ENCODE data around the gene CNIH3.

The CNIH3 gene

DNA sequence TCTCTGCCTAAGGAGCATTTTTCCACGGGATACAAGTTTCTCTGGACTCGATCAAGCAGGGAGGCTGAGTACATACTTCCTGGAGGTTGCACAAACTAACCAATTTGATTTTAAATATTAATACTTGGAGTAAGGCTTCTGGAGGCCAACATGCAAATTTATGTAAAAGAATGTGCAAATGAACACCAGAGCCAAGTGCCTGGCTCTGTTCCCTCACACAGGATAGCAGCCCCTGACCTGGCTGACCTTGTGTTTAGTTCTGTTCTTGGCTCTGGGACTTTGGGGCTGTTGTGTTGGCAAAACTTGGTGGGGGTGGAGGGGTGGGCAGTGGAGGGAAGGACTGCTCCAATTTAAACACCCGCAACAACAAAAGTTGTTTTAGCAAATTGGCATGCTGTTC is 34.2 kb downstream of the CNIH3 start:
- peaks cover 0 to 7% of the 10 kb centered on the region in 2 donors for H3K4me1 ChIP-seq (ENCODE audit: control insufficient read depth in 1 of 2, insufficient read depth in 2 of 2, low read length in 2 of 2)
- H3K27ac ChIP-seq (ENCODE audit: low read length) = no peak overlapping the region
- H3K4me3 ChIP-seq (ENCODE audit: low read depth in 1 of 2, low read length in 2 of 2) = no peak overlapping the region
- H3K27me3 ChIP-seq (ENCODE audit: low read depth, low read length) = no peaks in the 10 kb centered on the region
- no peaks in the 10 kb centered on the region for H3K9me3 ChIP-seq (ENCODE audit: control insufficient read depth in 1 of 2, low read length in 2 of 2)
- no peaks in the 10 kb centered on the region for H3K36me3 ChIP-seq (ENCODE audit: control insufficient read depth in 1 of 2, insufficient read depth in 2 of 2, low read length in 2 of 2)

DNA sequence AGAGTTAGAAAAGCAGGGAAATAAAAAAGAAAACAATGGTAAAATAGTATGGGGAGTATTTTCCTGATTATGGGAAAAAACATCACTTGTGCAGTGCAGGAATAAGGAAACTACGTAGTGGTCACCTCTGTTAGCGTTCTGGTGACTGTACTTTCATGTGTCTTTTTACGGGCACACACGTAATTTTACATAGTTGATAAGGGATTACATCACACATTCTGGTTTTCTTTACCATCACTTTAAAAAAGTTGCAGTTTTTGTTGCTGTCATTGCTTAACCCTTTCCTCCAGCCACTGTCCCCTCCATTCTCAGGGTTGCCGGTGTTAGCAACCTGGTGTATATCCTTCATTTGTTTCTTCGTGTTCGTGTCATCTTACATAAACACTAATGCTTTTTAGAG is 35.1 kb downstream of the CNIH3 start:
- H3K9me3 ChIP-seq (ENCODE audit: control insufficient read depth in 1 of 2, low read length in 2 of 2) = no peaks in the 10 kb centered on the region
- H3K36me3 ChIP-seq (ENCODE audit: control insufficient read depth in 1 of 2, insufficient read depth in 2 of 2, low read length in 2 of 2) = no peaks in the 10 kb centered on the region
- no peaks in the 10 kb centered on the region for H3K27me3 ChIP-seq (ENCODE audit: low read depth, low read length)
- no peak overlapping the region for H3K4me3 ChIP-seq (ENCODE audit: low read depth in 1 of 2, low read length in 2 of 2)
- no peak overlapping the region for H3K27ac ChIP-seq (ENCODE audit: low read length)
- peaks cover 0 to 7% of the 10 kb centered on the region in 2 donors for H3K4me1 ChIP-seq (ENCODE audit: control insufficient read depth in 1 of 2, insufficient read depth in 2 of 2, low read length in 2 of 2)

DNA sequence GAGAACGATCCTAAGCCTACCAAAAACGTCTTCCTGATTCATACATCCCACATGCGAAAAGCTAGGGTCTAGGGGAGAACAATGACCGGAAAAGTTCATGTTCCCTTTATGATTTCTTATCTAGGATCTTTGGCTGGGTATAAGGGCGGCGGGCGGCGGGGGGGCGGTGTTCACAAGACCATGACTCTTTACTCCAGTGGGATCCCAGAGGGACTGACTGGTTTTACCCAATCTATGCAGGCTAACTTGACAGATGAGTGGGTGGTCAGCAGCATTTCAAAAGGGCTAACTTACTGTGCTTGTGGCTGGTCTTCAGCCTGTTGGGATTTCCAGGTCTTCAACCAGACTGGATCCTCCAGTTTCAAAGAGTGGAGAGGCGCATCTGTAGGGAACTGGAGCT is 40.3 kb downstream of the CNIH3 start:
- no peaks in the 10 kb centered on the region for H3K4me1 ChIP-seq (ENCODE audit: control insufficient read depth in 1 of 2, insufficient read depth in 2 of 2, low read length in 2 of 2)

DNA sequence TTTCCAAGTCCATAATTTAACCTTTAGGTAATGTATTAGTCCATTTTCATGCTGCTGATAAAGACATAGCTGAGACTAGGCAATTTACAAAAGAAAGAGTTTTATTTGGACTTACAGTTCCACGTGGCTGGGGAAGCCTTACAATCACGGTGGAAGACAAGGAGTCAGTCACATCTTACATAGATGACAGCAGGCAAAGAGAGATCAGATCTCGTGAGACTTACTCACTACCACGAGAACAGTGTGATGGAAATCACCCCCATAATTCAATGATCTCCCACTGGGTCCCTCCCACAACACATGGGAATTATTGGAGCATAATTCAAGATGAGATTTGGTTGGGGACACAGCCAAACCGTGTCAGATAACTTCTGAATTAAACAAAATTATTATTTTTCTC is 44.0 kb downstream of the CNIH3 start:
- H3K4me1 ChIP-seq (ENCODE audit: control insufficient read depth in 1 of 2, insufficient read depth in 2 of 2, low read length in 2 of 2) = no peaks in the 10 kb centered on the region
- no peak overlapping the region for H3K4me3 ChIP-seq (ENCODE audit: low read depth in 1 of 2, low read length in 2 of 2)

More for the DNA sequence above, 40.3 kb downstream of the CNIH3 start:
- H3K4me3 ChIP-seq (ENCODE audit: low read depth in 1 of 2, low read length in 2 of 2) = no peak overlapping the region
- H3K27me3 ChIP-seq (ENCODE audit: low read depth, low read length) = no peaks in the 10 kb centered on the region
- no peak overlapping the region for H3K27ac ChIP-seq (ENCODE audit: low read length)
- H3K36me3 ChIP-seq (ENCODE audit: control insufficient read depth in 1 of 2, insufficient read depth in 2 of 2, low read length in 2 of 2) = no peaks in the 10 kb centered on the region
- H3K9me3 ChIP-seq (ENCODE audit: control insufficient read depth in 1 of 2, low read length in 2 of 2) = no peaks in the 10 kb centered on the region

DNA sequence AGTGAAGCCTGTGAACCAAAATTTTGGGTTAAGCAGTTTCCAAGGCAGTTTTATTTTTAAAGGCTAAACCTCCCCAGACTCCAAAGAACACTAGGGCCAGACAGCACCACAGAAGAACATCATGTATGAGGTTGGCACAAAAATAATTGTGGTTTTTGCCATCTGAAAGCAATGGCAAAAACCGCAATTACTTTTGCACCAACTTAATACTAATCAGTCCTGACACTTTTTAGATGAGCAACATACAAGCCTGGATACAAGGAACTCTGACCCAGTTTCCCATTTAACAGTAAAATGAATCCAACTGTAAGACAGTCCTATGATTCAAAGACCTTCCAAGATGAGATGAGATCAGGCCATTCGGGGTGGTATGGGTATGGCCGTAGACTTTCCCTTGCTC is 46.8 kb downstream of the CNIH3 start:
- no peak overlapping the region for H3K4me3 ChIP-seq (ENCODE audit: low read depth in 1 of 2, low read length in 2 of 2)
- no peaks in the 10 kb centered on the region for H3K36me3 ChIP-seq (ENCODE audit: control insufficient read depth in 1 of 2, insufficient read depth in 2 of 2, low read length in 2 of 2)
- no peak overlapping the region for H3K27ac ChIP-seq (ENCODE audit: low read length)
- H3K4me1 ChIP-seq (ENCODE audit: control insufficient read depth in 1 of 2, insufficient read depth in 2 of 2, low read length in 2 of 2) = no peaks in the 10 kb centered on the region
- no peaks in the 10 kb centered on the region for H3K27me3 ChIP-seq (ENCODE audit: low read depth, low read length)
- H3K9me3 ChIP-seq (ENCODE audit: control insufficient read depth in 1 of 2, low read length in 2 of 2) = no peaks in the 10 kb centered on the region

More for the DNA sequence above, 44.0 kb downstream of the CNIH3 start:
- no peaks in the 10 kb centered on the region for H3K36me3 ChIP-seq (ENCODE audit: control insufficient read depth in 1 of 2, insufficient read depth in 2 of 2, low read length in 2 of 2)
- no peaks in the 10 kb centered on the region for H3K27me3 ChIP-seq (ENCODE audit: low read depth, low read length)
- H3K27ac ChIP-seq (ENCODE audit: low read length) = no peak overlapping the region
- H3K9me3 ChIP-seq (ENCODE audit: control insufficient read depth in 1 of 2, low read length in 2 of 2) = no peaks in the 10 kb centered on the region

DNA sequence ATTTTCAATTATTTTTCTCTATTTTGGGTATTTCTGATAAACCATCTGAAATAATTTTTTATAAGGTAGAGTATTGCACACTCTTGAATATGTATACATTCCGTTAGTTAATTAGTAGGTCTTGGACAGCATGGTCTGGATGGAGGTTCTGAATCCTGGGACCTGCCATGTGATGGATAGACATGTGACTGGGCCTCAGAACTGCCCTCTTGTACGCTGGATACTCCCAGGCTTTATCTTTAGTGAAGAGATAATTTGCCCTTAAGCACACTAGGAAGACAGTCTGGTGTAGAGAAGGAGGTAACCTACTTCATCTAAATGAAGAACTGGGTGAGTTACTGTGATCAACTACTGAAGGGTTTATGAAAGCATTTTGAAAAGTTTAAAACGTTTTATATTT is 48.9 kb downstream of the CNIH3 start:
- Histone ChIP-seq H3K4me1 (ENCODE audit: control insufficient read depth in 1 of 2, insufficient read depth in 2 of 2, low read length in 2 of 2) (no peaks in the 10 kb centered on the region), H3K9me3 (ENCODE audit: control insufficient read depth in 1 of 2, low read length in 2 of 2) (no peaks in the 10 kb centered on the region), H3K27ac (ENCODE audit: low read length) (no peak overlapping the region), H3K36me3 (ENCODE audit: control insufficient read depth in 1 of 2, insufficient read depth in 2 of 2, low read length in 2 of 2) (no peaks in the 10 kb centered on the region), H3K4me3 (ENCODE audit: low read depth in 1 of 2, low read length in 2 of 2) (no peak overlapping the region), H3K27me3 (ENCODE audit: low read depth, low read length) (no peaks in the 10 kb centered on the region)

DNA sequence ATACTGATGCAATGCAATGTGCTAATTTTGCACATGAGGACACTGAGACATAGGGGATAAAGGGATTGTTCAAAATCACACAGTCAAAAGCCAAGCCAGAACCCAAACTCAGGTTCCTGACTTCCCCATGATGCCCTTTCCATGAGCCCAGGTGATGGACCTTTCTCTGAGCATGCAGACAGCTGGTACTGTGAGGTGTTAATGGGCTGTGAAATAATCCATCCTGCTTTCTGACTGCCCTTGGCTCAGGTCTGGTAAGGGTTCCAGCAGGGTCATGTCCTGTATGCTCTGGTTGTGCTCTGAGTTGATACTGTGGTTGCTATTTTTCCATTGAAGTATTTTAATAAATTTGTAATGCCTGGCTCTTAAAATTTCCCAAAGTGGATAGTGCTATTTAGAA is 50.0 kb downstream of the CNIH3 start:
- Histone ChIP-seq H3K27me3 (ENCODE audit: low read depth, low read length) (no peaks in the 10 kb centered on the region), H3K36me3 (ENCODE audit: control insufficient read depth in 1 of 2, insufficient read depth in 2 of 2, low read length in 2 of 2) (no peaks in the 10 kb centered on the region), H3K27ac (ENCODE audit: low read length) (no peak overlapping the region), H3K4me3 (ENCODE audit: low read depth in 1 of 2, low read length in 2 of 2) (no peak overlapping the region), H3K9me3 (ENCODE audit: control insufficient read depth in 1 of 2, low read length in 2 of 2) (no peaks in the 10 kb centered on the region), H3K4me1 (ENCODE audit: control insufficient read depth in 1 of 2, insufficient read depth in 2 of 2, low read length in 2 of 2) (no peaks in the 10 kb centered on the region)

DNA sequence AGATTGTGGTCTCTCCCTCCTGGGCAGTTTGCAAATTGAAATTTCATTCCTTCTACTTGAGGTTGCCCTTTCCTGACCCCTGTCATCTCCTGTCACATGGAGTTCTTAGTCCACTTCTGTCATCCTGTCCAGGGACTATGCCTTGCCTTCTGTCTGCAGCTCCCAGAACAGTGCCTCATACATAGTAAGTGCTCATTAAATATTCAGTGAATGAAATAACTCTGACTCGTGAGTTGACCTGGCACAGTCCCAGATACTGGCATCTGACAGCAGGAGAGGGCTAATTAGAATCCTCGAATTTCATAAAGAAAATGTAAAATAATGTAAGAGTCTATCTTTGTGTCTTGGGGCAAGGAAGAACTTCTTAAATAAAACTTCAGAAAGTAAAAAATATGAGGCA is 50.8 kb downstream of the CNIH3 start:
- no peaks in the 10 kb centered on the region for H3K4me1 ChIP-seq (ENCODE audit: control insufficient read depth in 1 of 2, insufficient read depth in 2 of 2, low read length in 2 of 2)
- H3K27ac ChIP-seq (ENCODE audit: low read length) = no peak overlapping the region
- H3K36me3 ChIP-seq (ENCODE audit: control insufficient read depth in 1 of 2, insufficient read depth in 2 of 2, low read length in 2 of 2) = no peaks in the 10 kb centered on the region
- no peak overlapping the region for H3K4me3 ChIP-seq (ENCODE audit: low read depth in 1 of 2, low read length in 2 of 2)
- no peaks in the 10 kb centered on the region for H3K9me3 ChIP-seq (ENCODE audit: control insufficient read depth in 1 of 2, low read length in 2 of 2)
- no peaks in the 10 kb centered on the region for H3K27me3 ChIP-seq (ENCODE audit: low read depth, low read length)

DNA sequence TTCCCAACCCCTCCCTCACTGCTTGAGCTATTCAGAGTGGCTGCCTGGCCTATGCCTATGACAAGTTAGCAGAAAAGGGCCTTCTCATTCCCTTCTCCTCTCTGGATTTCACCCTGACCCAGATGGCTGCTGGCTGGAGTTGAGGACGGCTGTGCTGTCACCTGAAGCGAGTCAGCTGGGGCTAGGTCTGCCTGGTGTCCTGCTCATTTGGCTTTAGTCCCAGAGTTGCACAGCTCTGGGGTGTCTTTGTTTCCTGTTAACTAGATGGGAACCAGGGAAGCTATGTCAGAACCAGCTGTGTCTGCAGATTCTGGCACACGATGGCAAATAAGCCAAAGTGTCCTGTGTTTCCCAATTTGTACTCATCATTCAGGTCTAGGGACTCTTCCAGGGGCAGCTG is 52.9 kb downstream of the CNIH3 start:
- H3K27ac ChIP-seq (ENCODE audit: low read length) = no peak overlapping the region

DNA sequence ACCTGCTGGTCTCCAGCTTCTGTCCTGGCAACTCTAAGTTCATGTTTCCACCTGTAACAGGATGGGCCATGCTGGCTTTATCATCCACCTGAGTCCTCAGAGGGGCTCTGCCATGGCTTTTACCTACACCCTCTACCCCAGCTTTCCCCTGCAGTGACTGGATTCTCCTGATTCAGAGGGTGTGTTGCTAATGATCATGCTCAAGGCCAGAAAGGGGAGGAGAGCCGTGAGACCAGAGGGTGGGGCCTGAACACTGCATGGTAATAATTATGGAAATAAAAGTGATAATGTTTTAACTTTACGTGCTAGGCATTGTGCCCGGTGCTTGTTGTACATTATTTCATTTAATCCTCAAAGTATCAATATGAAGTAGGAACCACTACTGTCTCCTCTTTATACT is 53.3 kb downstream of the CNIH3 start:
- H3K4me1 ChIP-seq (ENCODE audit: control insufficient read depth in 1 of 2, insufficient read depth in 2 of 2, low read length in 2 of 2) = peaks cover 0 to 7% of the 10 kb centered on the region in 2 donors
- H3K27ac ChIP-seq (ENCODE audit: low read length) = no peak overlapping the region
- no peaks in the 10 kb centered on the region for H3K36me3 ChIP-seq (ENCODE audit: control insufficient read depth in 1 of 2, insufficient read depth in 2 of 2, low read length in 2 of 2)
- no peaks in the 10 kb centered on the region for H3K27me3 ChIP-seq (ENCODE audit: low read depth, low read length)
- H3K9me3 ChIP-seq (ENCODE audit: control insufficient read depth in 1 of 2, low read length in 2 of 2) = no peaks in the 10 kb centered on the region
- H3K4me3 ChIP-seq (ENCODE audit: low read depth in 1 of 2, low read length in 2 of 2) = no peak overlapping the region

More for the DNA sequence above, 52.9 kb downstream of the CNIH3 start:
- H3K4me1 ChIP-seq (ENCODE audit: control insufficient read depth in 1 of 2, insufficient read depth in 2 of 2, low read length in 2 of 2) = peaks cover 0 to 6% of the 10 kb centered on the region in 2 donors
- H3K36me3 ChIP-seq (ENCODE audit: control insufficient read depth in 1 of 2, insufficient read depth in 2 of 2, low read length in 2 of 2) = no peaks in the 10 kb centered on the region
- no peak overlapping the region for H3K4me3 ChIP-seq (ENCODE audit: low read depth in 1 of 2, low read length in 2 of 2)
- H3K27me3 ChIP-seq (ENCODE audit: low read depth, low read length) = no peaks in the 10 kb centered on the region
- no peaks in the 10 kb centered on the region for H3K9me3 ChIP-seq (ENCODE audit: control insufficient read depth in 1 of 2, low read length in 2 of 2)

DNA sequence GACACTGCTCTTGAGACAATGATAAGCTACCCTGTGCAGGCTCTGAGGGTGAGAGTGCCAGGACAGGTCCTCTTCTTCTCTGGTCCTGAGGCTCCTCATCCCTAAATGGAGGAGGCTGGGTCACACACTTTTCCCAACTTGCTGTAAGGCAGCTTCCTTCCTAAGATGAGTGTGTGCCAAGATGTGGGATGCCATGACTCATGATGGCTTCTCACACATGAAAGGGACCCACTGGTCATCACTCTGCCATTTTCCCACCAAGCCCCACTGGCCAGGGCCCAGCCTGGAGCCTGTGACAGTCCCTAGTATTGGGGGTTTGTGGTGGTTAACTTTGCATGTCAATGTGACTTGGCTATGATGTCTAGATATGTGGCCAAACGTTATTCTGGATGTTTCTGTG is 54.4 kb downstream of the CNIH3 start:
- H3K4me3 ChIP-seq (ENCODE audit: low read depth in 1 of 2, low read length in 2 of 2) = no peak overlapping the region
- H3K4me1 ChIP-seq (ENCODE audit: control insufficient read depth in 1 of 2, insufficient read depth in 2 of 2, low read length in 2 of 2) = peaks cover 0 to 7% of the 10 kb centered on the region in 2 donors
- no peak overlapping the region for H3K27ac ChIP-seq (ENCODE audit: low read length)
- H3K27me3 ChIP-seq (ENCODE audit: low read depth, low read length) = no peaks in the 10 kb centered on the region
- no peaks in the 10 kb centered on the region for H3K9me3 ChIP-seq (ENCODE audit: control insufficient read depth in 1 of 2, low read length in 2 of 2)
- H3K36me3 ChIP-seq (ENCODE audit: control insufficient read depth in 1 of 2, insufficient read depth in 2 of 2, low read length in 2 of 2) = no peaks in the 10 kb centered on the region

DNA sequence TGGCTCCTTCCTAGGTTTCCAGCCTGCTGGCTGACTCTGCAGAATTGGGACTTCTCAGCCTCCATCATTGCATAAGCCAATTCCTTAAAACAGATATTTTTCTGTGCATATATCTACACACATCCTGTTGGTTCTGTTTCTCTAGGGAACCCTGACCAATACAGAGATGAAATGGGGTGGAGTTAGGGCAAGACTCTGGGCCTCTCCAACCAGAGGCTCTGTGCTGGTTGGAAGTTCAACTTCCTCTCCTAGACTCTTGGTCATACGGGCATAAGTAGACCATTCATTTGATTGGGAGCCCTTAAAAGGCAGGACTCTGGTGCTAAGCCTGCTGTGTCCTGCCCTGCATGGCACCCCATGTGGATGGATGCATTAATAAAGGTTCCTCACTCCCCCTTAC is 55.0 kb downstream of the CNIH3 start:
- no peaks in the 10 kb centered on the region for H3K36me3 ChIP-seq (ENCODE audit: control insufficient read depth in 1 of 2, insufficient read depth in 2 of 2, low read length in 2 of 2)
- no peaks in the 10 kb centered on the region for H3K27me3 ChIP-seq (ENCODE audit: low read depth, low read length)
- peaks cover 0 to 7% of the 10 kb centered on the region in 2 donors for H3K4me1 ChIP-seq (ENCODE audit: control insufficient read depth in 1 of 2, insufficient read depth in 2 of 2, low read length in 2 of 2)
- H3K9me3 ChIP-seq (ENCODE audit: control insufficient read depth in 1 of 2, low read length in 2 of 2) = no peaks in the 10 kb centered on the region
- H3K27ac ChIP-seq (ENCODE audit: low read length) = no peak overlapping the region
- no peak overlapping the region for H3K4me3 ChIP-seq (ENCODE audit: low read depth in 1 of 2, low read length in 2 of 2)
